Measurements from ENCODE around the gene NINL. TPM values are rescaled to one million over a fixed set of nuclear protein-coding genes. Genes with fewer than 3 reads are reported as not detected.

NINL gene
- polyA plus RNA-seq, 1 of the 3 experiments (the other 2 are of a cell fraction) = 22.5 TPM

DNA sequence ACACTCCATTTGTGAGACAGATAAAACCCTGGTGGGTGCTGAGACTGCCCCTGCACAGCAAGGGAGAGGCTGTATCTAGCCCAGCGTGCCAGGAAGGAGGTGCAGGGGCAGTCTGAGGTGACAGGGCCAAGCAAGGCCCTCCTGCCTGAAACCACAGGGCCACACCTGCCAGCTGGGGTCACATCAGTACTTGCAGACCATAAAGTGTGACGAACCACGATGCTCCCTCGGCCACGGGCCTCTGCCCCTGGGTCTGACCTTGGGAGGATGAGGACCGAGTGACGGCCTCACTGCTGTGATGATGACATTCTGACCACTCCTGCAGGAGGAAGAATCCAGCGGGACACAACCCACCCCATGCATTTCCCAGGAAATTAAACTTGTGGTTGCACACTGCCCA is 75.1 kb downstream of the NINL start:
- H3K36me3 ChIP-seq (replicated peaks in 1 of 2; ENCODE audit: control insufficient read depth in 1 of 2, insufficient read depth in 2 of 2, low read length in 1 of 2) = peaks cover 47 to 58% of the 10 kb centered on the region in 2 experiments
- no peaks in the 10 kb centered on the region for H3K79me2 ChIP-seq (ENCODE audit: insufficient read depth)
- POLR2A ChIA-PET = no interaction called here
- H3K9ac ChIP-seq = no peak overlapping the region
- no peaks in the 10 kb centered on the region for H3F3A ChIP-seq (replicated peaks; ENCODE audit: insufficient read depth)
- no peak overlapping the region for H3K27ac ChIP-seq (ENCODE audit: low read depth in 2 of 2, low read length in 1 of 2)
- TF ChIP-seq RFX5 (IDR thresholded peaks at IDR 0.05; ENCODE audit: low read length) = no peak
- no peak for TF ChIP-seq EP300 (IDR thresholded peaks at IDR 0.05; ENCODE audit: borderline replicate concordance in 1 of 2, low read depth in 1 of 2, low read length in 1 of 2)
- TF ChIP-seq, protein P1, sequence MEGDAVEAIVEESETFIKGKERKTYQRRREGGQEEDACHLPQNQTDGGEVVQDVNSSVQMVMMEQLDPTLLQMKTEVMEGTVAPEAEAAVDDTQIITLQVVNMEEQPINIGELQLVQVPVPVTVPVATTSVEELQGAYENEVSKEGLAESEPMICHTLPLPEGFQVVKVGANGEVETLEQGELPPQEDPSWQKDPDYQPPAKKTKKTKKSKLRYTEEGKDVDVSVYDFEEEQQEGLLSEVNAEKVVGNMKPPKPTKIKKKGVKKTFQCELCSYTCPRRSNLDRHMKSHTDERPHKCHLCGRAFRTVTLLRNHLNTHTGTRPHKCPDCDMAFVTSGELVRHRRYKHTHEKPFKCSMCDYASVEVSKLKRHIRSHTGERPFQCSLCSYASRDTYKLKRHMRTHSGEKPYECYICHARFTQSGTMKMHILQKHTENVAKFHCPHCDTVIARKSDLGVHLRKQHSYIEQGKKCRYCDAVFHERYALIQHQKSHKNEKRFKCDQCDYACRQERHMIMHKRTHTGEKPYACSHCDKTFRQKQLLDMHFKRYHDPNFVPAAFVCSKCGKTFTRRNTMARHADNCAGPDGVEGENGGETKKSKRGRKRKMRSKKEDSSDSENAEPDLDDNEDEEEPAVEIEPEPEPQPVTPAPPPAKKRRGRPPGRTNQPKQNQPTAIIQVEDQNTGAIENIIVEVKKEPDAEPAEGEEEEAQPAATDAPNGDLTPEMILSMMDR (IDR thresholded peaks at IDR 0.05) = no peak
- no peak for TF ChIP-seq ELF1 (IDR thresholded peaks at IDR 0.05)
- no peak for TF ChIP-seq CHD2 (IDR thresholded peaks at IDR 0.05; ENCODE audit: low read length, partially characterized antibody)
- TF ChIP-seq GABPA (IDR thresholded peaks at IDR 0.05; ENCODE audit: low read depth) = no peak
- 100% methylated on average over 4 of the region's 8 CpGs for WGBS (ENCODE audit: low lambda C conversion rate)
- no peak overlapping the region for H3K4me3 ChIP-seq (ENCODE audit: low read depth in 2 of 2, low read length in 1 of 2)
- peaks cover 0 to 11% of the 10 kb centered on the region in 2 experiments; a peak in 1 of 4 replicates for H3K4me1 ChIP-seq (ENCODE audit: control insufficient read depth in 1 of 2, insufficient read depth in 2 of 2, low read depth in 1 of 2, low read length in 1 of 2)
- H3K9me2 ChIP-seq = no peaks in the 10 kb centered on the region
- no peak overlapping the region for H3K4me2 ChIP-seq
- DNase-seq = no peak
- H2AFZ ChIP-seq (ENCODE audit: low read depth) = no peak overlapping the region
- no peaks in the 10 kb centered on the region for H4K20me1 ChIP-seq (ENCODE audit: insufficient read depth)
- CTCF ChIA-PET = no interaction called here
- H3K9me3 ChIP-seq = peaks cover 5% of the 10 kb centered on the region; the same call in 1 of the 2 replicates
- H3K27me3 ChIP-seq (ENCODE audit: insufficient read depth) = no peaks in the 10 kb centered on the region

DNA sequence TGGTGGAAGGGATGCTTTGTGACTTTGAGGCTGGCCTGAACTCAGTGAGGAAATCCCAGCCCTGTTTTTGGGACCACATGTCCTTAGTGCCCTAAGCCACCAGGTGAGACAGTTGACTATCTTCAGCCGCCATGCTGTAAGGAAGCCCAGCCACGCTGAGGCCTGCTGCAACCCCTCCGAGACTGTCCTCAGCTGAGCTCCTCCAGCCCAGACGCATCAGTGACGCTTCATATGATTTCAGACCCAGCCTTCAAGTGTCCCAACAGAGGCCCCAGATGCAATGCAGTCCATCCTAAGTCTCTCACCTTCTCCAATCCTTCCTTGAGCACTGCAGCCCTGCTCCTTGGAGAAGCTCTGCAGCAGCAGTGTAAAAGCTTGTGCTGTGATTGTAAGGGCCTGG is 76.2 kb downstream of the NINL start:
- Histone ChIP-seq H3K4me1 (ENCODE audit: control insufficient read depth in 1 of 2, insufficient read depth in 2 of 2, low read depth in 1 of 2, low read length in 1 of 2) (peaks cover 0 to 11% of the 10 kb centered on the region in 2 experiments; a peak in 1 of 4 replicates), H3K9ac (no peak overlapping the region), H3K9me3 (no peaks in the 10 kb centered on the region), H2AFZ (ENCODE audit: low read depth) (no peak overlapping the region), H3K27me3 (ENCODE audit: insufficient read depth) (no peaks in the 10 kb centered on the region), H3K79me2 (ENCODE audit: insufficient read depth) (no peaks in the 10 kb centered on the region), H3K27ac (ENCODE audit: low read depth in 2 of 2, low read length in 1 of 2) (no peak overlapping the region), H3K4me3 (ENCODE audit: low read depth in 2 of 2, low read length in 1 of 2) (no peak overlapping the region), H3K36me3 (replicated peaks in 1 of 2; ENCODE audit: control insufficient read depth in 1 of 2, insufficient read depth in 2 of 2, low read length in 1 of 2) (peaks cover 36 to 63% of the 10 kb centered on the region in 2 experiments), H3K4me2 (no peak overlapping the region), H3F3A (replicated peaks; ENCODE audit: insufficient read depth) (no peaks in the 10 kb centered on the region), H4K20me1 (ENCODE audit: insufficient read depth) (no peaks in the 10 kb centered on the region), H3K9me2 (no peaks in the 10 kb centered on the region)
- ChIA-PET CTCF (no interaction called here), POLR2A (no interaction called here)
- DNase-seq = no peak
- WGBS (ENCODE audit: low lambda C conversion rate) = 94% methylated on average over 5 of the region's 5 CpGs
- TF ChIP-seq, protein P2, sequence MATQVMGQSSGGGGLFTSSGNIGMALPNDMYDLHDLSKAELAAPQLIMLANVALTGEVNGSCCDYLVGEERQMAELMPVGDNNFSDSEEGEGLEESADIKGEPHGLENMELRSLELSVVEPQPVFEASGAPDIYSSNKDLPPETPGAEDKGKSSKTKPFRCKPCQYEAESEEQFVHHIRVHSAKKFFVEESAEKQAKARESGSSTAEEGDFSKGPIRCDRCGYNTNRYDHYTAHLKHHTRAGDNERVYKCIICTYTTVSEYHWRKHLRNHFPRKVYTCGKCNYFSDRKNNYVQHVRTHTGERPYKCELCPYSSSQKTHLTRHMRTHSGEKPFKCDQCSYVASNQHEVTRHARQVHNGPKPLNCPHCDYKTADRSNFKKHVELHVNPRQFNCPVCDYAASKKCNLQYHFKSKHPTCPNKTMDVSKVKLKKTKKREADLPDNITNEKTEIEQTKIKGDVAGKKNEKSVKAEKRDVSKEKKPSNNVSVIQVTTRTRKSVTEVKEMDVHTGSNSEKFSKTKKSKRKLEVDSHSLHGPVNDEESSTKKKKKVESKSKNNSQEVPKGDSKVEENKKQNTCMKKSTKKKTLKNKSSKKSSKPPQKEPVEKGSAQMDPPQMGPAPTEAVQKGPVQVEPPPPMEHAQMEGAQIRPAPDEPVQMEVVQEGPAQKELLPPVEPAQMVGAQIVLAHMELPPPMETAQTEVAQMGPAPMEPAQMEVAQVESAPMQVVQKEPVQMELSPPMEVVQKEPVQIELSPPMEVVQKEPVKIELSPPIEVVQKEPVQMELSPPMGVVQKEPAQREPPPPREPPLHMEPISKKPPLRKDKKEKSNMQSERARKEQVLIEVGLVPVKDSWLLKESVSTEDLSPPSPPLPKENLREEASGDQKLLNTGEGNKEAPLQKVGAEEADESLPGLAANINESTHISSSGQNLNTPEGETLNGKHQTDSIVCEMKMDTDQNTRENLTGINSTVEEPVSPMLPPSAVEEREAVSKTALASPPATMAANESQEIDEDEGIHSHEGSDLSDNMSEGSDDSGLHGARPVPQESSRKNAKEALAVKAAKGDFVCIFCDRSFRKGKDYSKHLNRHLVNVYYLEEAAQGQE (IDR thresholded peaks at IDR 0.05; ENCODE audit: low read depth, low read length) = no peak
- TF ChIP-seq EP300 (IDR thresholded peaks at IDR 0.05; ENCODE audit: borderline replicate concordance in 1 of 2, low read depth in 1 of 2, low read length in 1 of 2) (no peak), MXI1 (IDR thresholded peaks at IDR 0.05; ENCODE audit: low read depth, low read length) (no peak), YY1 (IDR thresholded peaks at IDR 0.05; ENCODE audit: low read depth) (no peak), FOSL2 (IDR thresholded peaks at IDR 0.05; ENCODE audit: borderline replicate concordance, low read depth) (no peak), RFX5 (IDR thresholded peaks at IDR 0.05; ENCODE audit: low read length) (no peak), JUND (IDR thresholded peaks at IDR 0.05) (no peak), NFIC (IDR thresholded peaks at IDR 0.05; ENCODE audit: borderline replicate concordance) (no peak), SIN3A (IDR thresholded peaks at IDR 0.05; ENCODE audit: borderline replicate concordance, low read depth, low read length) (no peak), FOXM1 (IDR thresholded peaks at IDR 0.05; ENCODE audit: low read depth) (no peak), GATA2 (CRISPR knock-in tag; IDR thresholded peaks at IDR 0.05) (no peak), SMC3 (IDR thresholded peaks at IDR 0.05; ENCODE audit: low read depth, low read length) (no peak), NRF1 (IDR thresholded peaks at IDR 0.05; ENCODE audit: low read depth, low read length) (no peak), RAD21 (IDR thresholded peaks at IDR 0.05; ENCODE audit: low read length) (no peak), ELF1 (IDR thresholded peaks at IDR 0.05) (no peak)
- TF ChIP-seq, protein P3, sequence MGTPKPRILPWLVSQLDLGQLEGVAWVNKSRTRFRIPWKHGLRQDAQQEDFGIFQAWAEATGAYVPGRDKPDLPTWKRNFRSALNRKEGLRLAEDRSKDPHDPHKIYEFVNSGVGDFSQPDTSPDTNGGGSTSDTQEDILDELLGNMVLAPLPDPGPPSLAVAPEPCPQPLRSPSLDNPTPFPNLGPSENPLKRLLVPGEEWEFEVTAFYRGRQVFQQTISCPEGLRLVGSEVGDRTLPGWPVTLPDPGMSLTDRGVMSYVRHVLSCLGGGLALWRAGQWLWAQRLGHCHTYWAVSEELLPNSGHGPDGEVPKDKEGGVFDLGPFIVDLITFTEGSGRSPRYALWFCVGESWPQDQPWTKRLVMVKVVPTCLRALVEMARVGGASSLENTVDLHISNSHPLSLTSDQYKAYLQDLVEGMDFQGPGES (IDR thresholded peaks at IDR 0.05; ENCODE audit: low read depth, low read length) = no peak
- TF ChIP-seq, protein P4, sequence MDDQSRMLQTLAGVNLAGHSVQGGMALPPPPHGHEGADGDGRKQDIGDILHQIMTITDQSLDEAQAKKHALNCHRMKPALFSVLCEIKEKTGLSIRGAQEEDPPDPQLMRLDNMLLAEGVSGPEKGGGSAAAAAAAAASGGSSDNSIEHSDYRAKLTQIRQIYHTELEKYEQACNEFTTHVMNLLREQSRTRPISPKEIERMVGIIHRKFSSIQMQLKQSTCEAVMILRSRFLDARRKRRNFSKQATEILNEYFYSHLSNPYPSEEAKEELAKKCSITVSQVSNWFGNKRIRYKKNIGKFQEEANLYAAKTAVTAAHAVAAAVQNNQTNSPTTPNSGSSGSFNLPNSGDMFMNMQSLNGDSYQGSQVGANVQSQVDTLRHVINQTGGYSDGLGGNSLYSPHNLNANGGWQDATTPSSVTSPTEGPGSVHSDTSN (IDR thresholded peaks at IDR 0.05) = no peak

All from SK-N-SH (cell line).